Measurements from ENCODE around the gene TWIST1. TPM values are rescaled to one million over a fixed set of nuclear protein-coding genes. Genes with fewer than 3 reads are reported as not detected.

Gene TWIST1
- total RNA-seq, 1 experiment from 2014 or later = 15.7 TPM

- Histone ChIP-seq H3K9me3 (ENCODE audit: low read length) (no peaks in the 10 kb centered on the region), H3K27me3 (ENCODE audit: low read length) (no peaks in the 10 kb centered on the region), H3K4me3 (ENCODE audit: low read length) (no peak overlapping the region), H3K9me2 (replicated peaks; ENCODE audit: low read length) (no peaks in the 10 kb centered on the region), H2AFZ (ENCODE audit: low read length) (no peak overlapping the region), H4K20me1 (ENCODE audit: low read length) (peaks cover 3% of the 10 kb centered on the region; the same call in 1 of the 2 replicates), H3F3A (ENCODE audit: low read length, unreplicated experiment) (no peaks in the 10 kb centered on the region), H3K9ac (ENCODE audit: low read length) (no peak overlapping the region), H3K4me2 (ENCODE audit: low read length) (no peak overlapping the region), H3K79me2 (ENCODE audit: low read length) (peaks cover 18% of the 10 kb centered on the region), H3K27ac (ENCODE audit: low read length) (no peak overlapping the region), H3K4me1 (ENCODE audit: insufficient read depth, low read length) (peaks cover 2% of the 10 kb centered on the region), H3K36me3 (ENCODE audit: low read depth, low read length) (no peaks in the 10 kb centered on the region)
- TF ChIP-seq EZH2 (IDR thresholded peaks at IDR 0.05; ENCODE audit: low read length, unreplicated experiment) = no peak
- no peak for TF ChIP-seq CTCF (conservative IDR thresholded peaks at IDR 0.05; ENCODE audit: low read depth, low read length)
- no peak for TF ChIP-seq EZH2phosphoT487 (IDR thresholded peaks at IDR 0.05; ENCODE audit: borderline replicate concordance, low read length)
- CTCF ChIA-PET = interaction anchor here (0.7 kb wide), 1 partner anchor 546 kb away, joined by 7 read pairs; no protein-coding TSS in a partner anchor
- ATAC-seq (no peak), DNase-seq (no peak)
- intact Hi-C loops (cut with micrococcal nuclease) = loop anchor here (5.0 to 10.0 kb wide), 4 partner anchors 95 to 528 kb away; no protein-coding TSS in a partner anchor
- POLR2A ChIA-PET (ENCODE audit: unreplicated experiment) = interaction anchor here (0.6 kb wide), 1 partner anchor 475 kb away, joined by 3 read pairs; no protein-coding TSS in a partner anchor
- no TSS peak for BruUV-seq (replicated peaks)
These were observed 2.5 kb upstream of the TWIST1 start for GRCh38 chr7:19119870-19120486.

DNA sequence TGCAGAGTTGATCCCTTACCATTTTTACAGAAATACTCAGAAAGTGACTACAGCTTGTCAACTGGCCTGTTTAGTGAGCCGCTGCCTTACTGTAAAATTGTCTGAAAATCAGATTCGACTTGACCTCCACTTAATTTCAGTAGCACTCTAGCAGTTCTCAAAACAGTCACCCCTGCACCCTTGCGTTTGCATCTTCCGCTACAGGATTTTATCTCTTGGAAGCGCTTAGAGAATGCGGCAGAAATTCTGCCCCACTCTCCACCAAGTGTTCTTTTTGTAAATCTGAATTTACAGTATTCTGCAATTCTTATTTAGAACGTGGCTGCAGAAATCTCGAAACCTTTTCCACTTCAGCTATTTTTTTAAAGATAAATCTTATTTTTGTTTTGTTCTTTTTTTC is 1.9 kb upstream of the TWIST1 start:
- Histone ChIP-seq H3K4me3 (ENCODE audit: low read length) (no peak overlapping the region), H3K79me2 (ENCODE audit: low read length) (peaks cover 24% of the 10 kb centered on the region), H3K27me3 (ENCODE audit: low read length) (no peaks in the 10 kb centered on the region), H3K4me2 (ENCODE audit: low read length) (no peak overlapping the region), H3F3A (ENCODE audit: low read length, unreplicated experiment) (no peaks in the 10 kb centered on the region), H3K9ac (ENCODE audit: low read length) (no peak overlapping the region), H4K20me1 (ENCODE audit: low read length) (peaks cover 9% of the 10 kb centered on the region; the same call in 1 of the 2 replicates), H3K9me2 (replicated peaks; ENCODE audit: low read length) (no peaks in the 10 kb centered on the region), H3K4me1 (ENCODE audit: insufficient read depth, low read length) (peaks cover 8% of the 10 kb centered on the region), H3K36me3 (ENCODE audit: low read depth, low read length) (no peaks in the 10 kb centered on the region), H2AFZ (ENCODE audit: low read length) (no peak overlapping the region), H3K27ac (ENCODE audit: low read length) (no peak overlapping the region), H3K9me3 (ENCODE audit: low read length) (no peaks in the 10 kb centered on the region)
- POLR2A ChIA-PET (ENCODE audit: unreplicated experiment) = interaction anchor here (0.6 kb wide), 1 partner anchor 426 kb away, joined by 3 read pairs; no protein-coding TSS in a partner anchor
- intact Hi-C loops (cut with micrococcal nuclease) = loop anchor here (10.0 kb wide), 1 partner anchor 95 kb away; no protein-coding TSS in a partner anchor
- BruUV-seq (replicated peaks) = no TSS peak
- no peak for DNase-seq
- ATAC-seq = no peak
- CTCF ChIA-PET = no interaction called here
- TF ChIP-seq EZH2phosphoT487 (IDR thresholded peaks at IDR 0.05; ENCODE audit: borderline replicate concordance, low read length) (no peak), EZH2 (IDR thresholded peaks at IDR 0.05; ENCODE audit: low read length, unreplicated experiment) (no peak), CTCF (conservative IDR thresholded peaks at IDR 0.05; ENCODE audit: low read depth, low read length) (no peak)

All from PC-3 (cell line).